Measurements from ENCODE around the gene DLX6. TPM values are rescaled to one million over a fixed set of nuclear protein-coding genes. Genes with fewer than 3 reads are reported as not detected.
A peak's percentile ranks its signal among the peaks of the same experiment; 100 is the strongest.

Gene DLX6
- not detected for total RNA-seq

GRCh38 chr7:97005183-97006054, at the start of gene DLX6:
Gene DLX6 (plus strand): TSS chr7:97005553. CDS start chr7:97005978, 425 bp downstream.
- ChIA-PET CTCF (interaction anchor here (0.6 to 1.6 kb wide), 2 partner anchors 22 to 238 kb away, joined by 3 to 5 read pairs; no protein-coding TSS in a partner anchor), POLR2A (interaction anchor here (0.6 kb wide), 1 partner anchor 541 kb away, joined by 3 read pairs; no protein-coding TSS in a partner anchor)
- Mint-ChIP-seq H3K4me3 (peak within 1 kb of the TSS; percentile 66), H3K4me1 (ENCODE audit: low read depth) (peaks cover 17% of the 10 kb centered on the region), H3K27me3 (peaks cover 83% of the 10 kb centered on the region), H3K36me3 (ENCODE audit: low read depth) (peaks cover 5% of the 10 kb centered on the region), H3K9me3 (peaks cover 4% of the 10 kb centered on the region), H3K27ac (no peak within 1 kb of the TSS)
- DNase-seq (peak; percentile 68), ATAC-seq (peak; percentile 65)
- intact Hi-C loops (cut with micrococcal nuclease): loop anchor here (10.0 kb wide), 1 partner anchor 171 kb away; no protein-coding TSS in a partner anchor
- no peak for TF ChIP-seq CTCF (IDR thresholded peaks at IDR 0.05)

GRCh38 chr7:96959135-96959534, 46.2 kb upstream of the DLX6 start:
- Mint-ChIP-seq H3K27ac (no peak overlapping the region), H3K4me1 (ENCODE audit: low read depth) (no peaks in the 10 kb centered on the region), H3K27me3 (peaks cover 21% of the 10 kb centered on the region), H3K9me3 (no peaks in the 10 kb centered on the region), H3K36me3 (ENCODE audit: low read depth) (no peaks in the 10 kb centered on the region), H3K4me3 (no peak overlapping the region)
- no peak for ATAC-seq
- DNase-seq: no peak
- ChIA-PET CTCF (interaction anchor here (1.2 kb wide), 1 partner anchor 69 kb away, joined by 3 read pairs; no protein-coding TSS in a partner anchor), POLR2A (no interaction called here)
- intact Hi-C loops (cut with micrococcal nuclease): no loop called here
- no peak for TF ChIP-seq CTCF (IDR thresholded peaks at IDR 0.05)

- DNase-seq (no peak), ATAC-seq (no peak)
- POLR2A ChIA-PET: no interaction called here
- Mint-ChIP-seq H3K27me3 (peaks cover 32% of the 10 kb centered on the region), H3K9me3 (no peaks in the 10 kb centered on the region), H3K4me3 (no peak overlapping the region), H3K27ac (no peak overlapping the region), H3K4me1 (ENCODE audit: low read depth) (no peaks in the 10 kb centered on the region), H3K36me3 (ENCODE audit: low read depth) (no peaks in the 10 kb centered on the region)
- CTCF ChIA-PET: no interaction called here
- TF ChIP-seq CTCF (IDR thresholded peaks at IDR 0.05): no peak
- intact Hi-C loops (cut with micrococcal nuclease): no loop called here
Measured at GRCh38 chr7:96962221-96962885, 43.0 kb upstream of the DLX6 start.

- ChIA-PET CTCF (no interaction called here), POLR2A (no interaction called here)
- intact Hi-C loops (cut with micrococcal nuclease): no loop called here
- Mint-ChIP-seq H3K27me3 (peaks cover 45% of the 10 kb centered on the region), H3K4me3 (no peak overlapping the region), H3K9me3 (no peaks in the 10 kb centered on the region), H3K27ac (no peak overlapping the region), H3K36me3 (ENCODE audit: low read depth) (no peaks in the 10 kb centered on the region), H3K4me1 (ENCODE audit: low read depth) (no peaks in the 10 kb centered on the region)
- TF ChIP-seq CTCF (IDR thresholded peaks at IDR 0.05): no peak
- no peak for ATAC-seq
- DNase-seq: no peak
Measured at GRCh38 chr7:96968981-96969380, 36.4 kb upstream of the DLX6 start.

- no peaks in the 10 kb centered on the region for H3K4me1 Mint-ChIP-seq (ENCODE audit: low read depth)
- intact Hi-C loops (cut with micrococcal nuclease): no loop called here
- TF ChIP-seq CTCF (IDR thresholded peaks at IDR 0.05): no peak
- H3K27me3 Mint-ChIP-seq: peaks cover 40% of the 10 kb centered on the region
- no peaks in the 10 kb centered on the region for H3K9me3 Mint-ChIP-seq
- no peaks in the 10 kb centered on the region for H3K36me3 Mint-ChIP-seq (ENCODE audit: low read depth)
- H3K4me3 Mint-ChIP-seq: no peak overlapping the region
- no peak overlapping the region for H3K27ac Mint-ChIP-seq
- POLR2A ChIA-PET: no interaction called here
- no peak for DNase-seq
- CTCF ChIA-PET: no interaction called here
- ATAC-seq: no peak
Measured at GRCh38 chr7:96970739-96971138, 34.6 kb upstream of the DLX6 start.

Data from activated CD8-positive, alpha-beta T cell treated with anti-CD3 and anti-CD28 coated beads for 36 hours (primary cell).